Measurements from ENCODE around the gene COG3. TPM values are rescaled to one million over a fixed set of nuclear protein-coding genes. Genes with fewer than 3 reads are reported as not detected.

COG3 gene, protein sequence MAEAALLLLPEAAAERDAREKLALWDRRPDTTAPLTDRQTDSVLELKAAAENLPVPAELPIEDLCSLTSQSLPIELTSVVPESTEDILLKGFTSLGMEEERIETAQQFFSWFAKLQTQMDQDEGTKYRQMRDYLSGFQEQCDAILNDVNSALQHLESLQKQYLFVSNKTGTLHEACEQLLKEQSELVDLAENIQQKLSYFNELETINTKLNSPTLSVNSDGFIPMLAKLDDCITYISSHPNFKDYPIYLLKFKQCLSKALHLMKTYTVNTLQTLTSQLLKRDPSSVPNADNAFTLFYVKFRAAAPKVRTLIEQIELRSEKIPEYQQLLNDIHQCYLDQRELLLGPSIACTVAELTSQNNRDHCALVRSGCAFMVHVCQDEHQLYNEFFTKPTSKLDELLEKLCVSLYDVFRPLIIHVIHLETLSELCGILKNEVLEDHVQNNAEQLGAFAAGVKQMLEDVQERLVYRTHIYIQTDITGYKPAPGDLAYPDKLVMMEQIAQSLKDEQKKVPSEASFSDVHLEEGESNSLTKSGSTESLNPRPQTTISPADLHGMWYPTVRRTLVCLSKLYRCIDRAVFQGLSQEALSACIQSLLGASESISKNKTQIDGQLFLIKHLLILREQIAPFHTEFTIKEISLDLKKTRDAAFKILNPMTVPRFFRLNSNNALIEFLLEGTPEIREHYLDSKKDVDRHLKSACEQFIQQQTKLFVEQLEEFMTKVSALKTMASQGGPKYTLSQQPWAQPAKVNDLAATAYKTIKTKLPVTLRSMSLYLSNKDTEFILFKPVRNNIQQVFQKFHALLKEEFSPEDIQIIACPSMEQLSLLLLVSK
- total RNA-seq (2022; extraction: Qiagen RNA extraction; ENCODE audit: low read depth), result 11.1 to 15.4 TPM (median 14.1 TPM) in 5 replicates

DNA sequence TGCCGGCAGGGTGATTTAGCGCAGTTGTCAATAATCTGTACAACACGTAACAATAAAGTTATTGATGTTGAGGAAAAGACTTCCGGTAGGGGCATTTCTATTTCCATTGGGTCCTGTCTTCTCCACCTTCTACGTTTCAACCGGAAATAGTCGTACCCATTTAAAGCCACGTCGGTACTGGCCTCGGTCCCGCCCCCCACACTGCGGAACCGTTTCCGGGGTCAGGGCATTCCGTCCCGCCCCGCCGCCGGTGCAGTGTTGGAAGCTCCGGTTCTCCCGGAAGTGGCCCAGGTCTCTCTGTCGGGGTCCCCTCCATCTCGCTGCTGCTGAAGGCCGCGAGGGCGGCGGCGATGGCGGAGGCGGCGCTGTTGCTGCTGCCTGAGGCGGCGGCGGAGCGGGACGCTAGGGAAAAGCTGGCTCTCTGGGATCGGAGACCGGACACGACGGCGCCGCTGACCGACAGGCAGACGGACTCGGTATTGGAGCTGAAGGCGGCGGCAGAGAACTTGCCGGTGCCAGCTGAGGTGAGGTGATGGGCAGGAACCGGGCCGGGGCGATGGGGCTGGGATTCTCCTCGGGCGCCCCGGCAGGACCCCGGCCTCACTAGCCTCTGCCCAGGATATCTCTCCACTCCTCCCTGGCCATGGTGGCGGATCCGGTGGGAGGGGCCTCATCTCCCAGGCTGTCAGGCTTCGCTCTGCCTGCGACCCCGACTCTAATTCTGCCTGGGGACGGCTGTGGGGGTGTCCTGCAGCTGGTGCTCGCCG, at the start of gene COG3:
Gene COG3 (plus strand): TSS at position 253 of the 767 bp plus-strand sequence. CDS start 98 bp downstream, at position 351.

DNA sequence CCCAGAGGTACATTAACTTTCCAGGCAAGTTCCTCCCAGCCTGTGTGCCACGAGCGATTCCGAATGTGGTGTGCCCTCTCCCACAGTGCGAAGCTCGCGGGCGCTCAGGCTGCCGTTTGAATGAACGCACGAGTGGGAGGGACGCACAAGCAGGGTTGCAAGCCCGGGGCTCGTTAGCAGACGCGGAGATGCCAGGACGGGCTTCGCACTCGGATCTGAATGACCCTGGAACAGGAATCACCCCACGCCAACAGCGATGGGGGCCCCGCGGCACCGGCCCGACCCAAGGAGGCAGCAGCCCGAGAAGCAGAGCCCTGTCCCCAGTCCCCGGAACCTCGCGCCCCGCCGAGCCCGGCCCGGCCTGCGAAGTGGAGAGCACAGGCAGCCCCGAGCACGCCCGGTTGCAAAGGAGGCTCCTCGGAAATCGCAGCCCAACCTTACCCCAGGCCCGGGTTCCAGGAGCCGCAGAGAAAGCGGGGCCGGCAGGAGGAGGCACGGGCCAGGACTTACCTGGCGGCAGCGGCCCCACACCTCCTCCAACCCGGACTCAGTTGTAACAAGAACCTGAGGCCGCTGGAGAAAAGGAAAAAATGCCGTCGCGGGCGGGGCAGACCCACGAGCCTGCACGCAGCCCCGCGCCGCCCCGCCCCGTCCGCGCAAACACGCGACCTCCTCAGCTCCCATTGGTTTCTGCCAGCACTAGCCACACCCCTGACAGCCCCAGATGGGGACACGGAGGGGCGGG, 46.8 kb upstream of the COG3 start, which contains the start of gene SLC25A30:
Gene SLC25A30 (minus strand): TSS at position 584 of the 745 bp plus-strand sequence. CDS start 6,948 bp downstream, outside the sequence.

Other genes with a start within 250 kb of the COG3 start
- 1,917 to 2,363 TPM (median 2,280 TPM) in 5 replicates for gene TPT1, start 123.8 kb upstream of the COG3 start, total RNA-seq (2022; extraction: Qiagen RNA extraction; ENCODE audit: low read depth)
- 8.0 to 10.2 TPM (median 8.3 TPM) in 5 replicates for gene SLC25A30, start 46.6 kb upstream of the COG3 start, total RNA-seq (2022; extraction: Qiagen RNA extraction; ENCODE audit: low read depth)
- gene ERICH6B, start 150.8 kb downstream of the COG3 start, total RNA-seq (2022; extraction: Qiagen RNA extraction; ENCODE audit: low read depth), result not detected in 5 replicates
- gene CBY2, start 237.4 kb downstream of the COG3 start, total RNA-seq (2022; extraction: Qiagen RNA extraction; ENCODE audit: low read depth), result 0.03 TPM in 1 of 5 replicates, not detected in the others

Data from A549 treated with CpdA at 1 μM for 4 hours (cell line).